H1 (cell line): Measurements from ENCODE around the gene USP54. TPM values are rescaled to one million over a fixed set of nuclear protein-coding genes. Genes with fewer than 3 reads are reported as not detected.

Experiments used
- CTCF ChIA-PET: fragments of 300-600 bp; sonication (Branson Sonifier 250); formaldehyde crosslinking; loops from one replicate; lab custom pipeline; 2021; ENCODE audit not compliant: partially characterized antibody; lab: Charles Lee
- POLR2A ChIA-PET: fragments of 300-600 bp; sonication (Branson Sonifier 250); formaldehyde crosslinking; loops from one replicate; lab custom pipeline; 2021; ENCODE audit warnings: inconsistent platforms; ENCODE audit not compliant: partially characterized antibody; lab: Charles Lee
- DNase-seq, 2 experiments: peaks; one replicate each; pipeline versions ENCODE4 v3.0.0 to v3.0.0-alpha.2; 2010 to 2022; ENCODE audit warnings: low spot score in 2 of 2, low read depth in 1 of 2, mixed read lengths in 1 of 2
- FAIRE-seq: peaks from 2 replicates; lab custom pipeline; 2011; peaks lifted over from hg19 to GRCh38; lab: Jason Lieb, UNC
- H2AFZ ChIP-seq: 2 replicates; pipeline ENCODE4 v1.8.1; 2012; ENCODE audit warnings: low read length, inconsistent platforms
- H2AK5ac ChIP-seq: 2 replicates; pipeline ENCODE4 v1.6.1; 2013; ENCODE audit warnings: low read depth, low read length
- H2BK120ac ChIP-seq: replicated peaks from 2 replicates; pipeline ENCODE3; 2013; ENCODE audit warnings: low read depth, low read length, inconsistent platforms
- H2BK12ac ChIP-seq: 2 replicates; pipeline ENCODE4 v1.6.1; 2013; ENCODE audit warnings: low read depth, low read length
- H2BK15ac ChIP-seq: 2 replicates; pipeline ENCODE4 v1.6.1; 2013; ENCODE audit warnings: low read length
- H2BK20ac ChIP-seq: 2 replicates; pipeline ENCODE4 v1.6.1; 2013; ENCODE audit warnings: low read length
- H2BK5ac ChIP-seq: 2 replicates; pipeline ENCODE4 v1.6.1; 2013; ENCODE audit warnings: low read depth, low read length
- H3K14ac ChIP-seq: 2 replicates; pipeline ENCODE4 v1.6.1; 2013; ENCODE audit warnings: inconsistent platforms; ENCODE audit not compliant: insufficient read length
- H3K18ac ChIP-seq: 2 replicates; pipeline ENCODE4 v1.6.1; 2013; ENCODE audit warnings: low read length; ENCODE audit errors: extremely low read depth
- H3K23ac ChIP-seq: 2 replicates; pipeline ENCODE4 v1.6.1; 2013; ENCODE audit warnings: inconsistent platforms; ENCODE audit not compliant: insufficient read length
- H3K23me2 ChIP-seq: 2 replicates; pipeline ENCODE4 v1.6.1; 2013; ENCODE audit warnings: low read depth, low read length
- H3K27ac ChIP-seq: 2 replicates; pipeline ENCODE4 v1.6.1; 2011; ENCODE audit warnings: low read depth, low read length, inconsistent platforms
- H3K27me3 ChIP-seq, 4 experiments: replicated peaks in 1 of 4; 1 replicate in 1 of 4; 2 replicates in 3 of 4; pipeline versions ENCODE4 v1.6.1 to v1.8.1; 2011 to 2013; ENCODE audit warnings: low read length in 3 of 4, mild to moderate bottlenecking in 3 of 4, inconsistent platforms in 2 of 4, mixed read lengths in 2 of 4, moderate library complexity in 1 of 4; ENCODE audit not compliant: control insufficient read depth in 3 of 4, insufficient read depth in 3 of 4; ENCODE audit errors: extremely low read depth in 1 of 4
- H3K36me3 ChIP-seq, 4 experiments: 2 replicates each; pipeline versions ENCODE4 v1.6.1 to v1.8.1; 2011 to 2013; ENCODE audit warnings: mild to moderate bottlenecking in 4 of 4, low read length in 3 of 4, moderate library complexity in 2 of 4, control low read depth in 1 of 4, inconsistent platforms in 1 of 4; ENCODE audit not compliant: insufficient read depth in 4 of 4, control insufficient read depth in 2 of 4
- H3K4ac ChIP-seq: replicated peaks from 2 replicates; pipeline ENCODE3; 2013; ENCODE audit warnings: low read length, low read depth, mixed read lengths, inconsistent platforms; ENCODE audit not compliant: insufficient read length
- H3K4me1 ChIP-seq, 4 experiments: replicated peaks in 1 of 4; 1 replicate in 1 of 4; 2 replicates in 3 of 4; pipeline versions ENCODE4 v1.6.1 to v1.8.1; 2011 to 2013; ENCODE audit warnings: low read length in 3 of 4, inconsistent platforms in 2 of 4, mixed read lengths in 1 of 4; ENCODE audit not compliant: insufficient read depth in 4 of 4, control insufficient read depth in 3 of 4
- H3K4me2 ChIP-seq, 2 experiments: 2 replicates each; pipeline versions ENCODE4 v1.6.1 to v1.8.1; 2011 to 2013; ENCODE audit warnings: low read depth in 2 of 2, low read length in 2 of 2, control low read depth in 1 of 2, inconsistent platforms in 1 of 2, mild to moderate bottlenecking in 1 of 2; ENCODE audit not compliant: insufficient read depth in 1 of 2
- H3K4me3 ChIP-seq, 4 experiments: fragments of 200-600, 300-600 bp in 1 of 4; sonication (generic), shearing (Covaris generic), sonication (Bioruptor Twin) in 1 of 4; 2 replicates each; pipeline versions ENCODE4 v1.5.1 to v1.8.1; 2011 to 2016; ENCODE audit warnings: low read length in 4 of 4, low read depth in 3 of 4, control low read depth in 2 of 4, inconsistent platforms in 2 of 4, mild to moderate bottlenecking in 2 of 4, mixed read lengths in 1 of 4, moderate library complexity in 1 of 4; ENCODE audit not compliant: insufficient read depth in 2 of 4; ENCODE audit errors: extremely low read depth in 1 of 4
- H3K56ac ChIP-seq: replicated peaks from 2 replicates; pipeline ENCODE3; 2013; ENCODE audit warnings: low read depth, mild to moderate bottlenecking, mixed read lengths, low read length, inconsistent platforms; ENCODE audit not compliant: insufficient read length
- H3K79me1 ChIP-seq: 2 replicates; pipeline ENCODE4 v1.6.1; 2013; ENCODE audit warnings: low read depth, low read length, control low read depth
- H3K79me2 ChIP-seq, 2 experiments: 2 replicates each; pipeline versions ENCODE4 v1.6.1 to v1.8.1; 2012 to 2013; ENCODE audit warnings: low read length in 2 of 2, mild to moderate bottlenecking in 2 of 2, inconsistent platforms in 1 of 2; ENCODE audit not compliant: insufficient read depth in 2 of 2, control insufficient read depth in 1 of 2
- H3K9ac ChIP-seq, 4 experiments: replicated peaks in 1 of 4; 1 replicate in 1 of 4; 2 replicates in 3 of 4; pipeline versions ENCODE4 v1.6.1 to v1.8.1; 2011 to 2013; ENCODE audit warnings: low read depth in 3 of 4, low read length in 3 of 4, control low read depth in 2 of 4, mild to moderate bottlenecking in 2 of 4, moderate library complexity in 2 of 4, inconsistent platforms in 1 of 4; ENCODE audit errors: extremely low read depth in 1 of 4
- H3K9me3 ChIP-seq, 2 experiments: 2 replicates each; pipeline versions ENCODE4 v1.6.1 to v1.8.1; 2012 to 2013; ENCODE audit warnings: mild to moderate bottlenecking in 2 of 2, moderate library complexity in 2 of 2, control low read depth in 1 of 2, inconsistent platforms in 1 of 2, low read depth in 1 of 2, low read length in 1 of 2, mixed read lengths in 1 of 2; ENCODE audit not compliant: insufficient read depth in 2 of 2
- H4K20me1 ChIP-seq, 2 experiments: replicated peaks in 1 of 2; 2 replicates each; pipeline versions ENCODE3 to v1.8.1; 2011 to 2013; ENCODE audit warnings: inconsistent platforms in 2 of 2, low read length in 2 of 2, mild to moderate bottlenecking in 1 of 2; ENCODE audit not compliant: insufficient read depth in 2 of 2, control insufficient read depth in 1 of 2
- H4K5ac ChIP-seq: 2 replicates; pipeline ENCODE4 v1.6.1; 2013; ENCODE audit warnings: low read length, low read depth, mixed read lengths, inconsistent platforms; ENCODE audit not compliant: insufficient read length
- H4K8ac ChIP-seq: 2 replicates; pipeline ENCODE4 v1.8.0; 2013; ENCODE audit warnings: mild to moderate bottlenecking, moderate library complexity, low read length, inconsistent platforms; ENCODE audit not compliant: insufficient read depth; ENCODE audit errors: extremely low read depth
- H4K91ac ChIP-seq: replicated peaks from 2 replicates; pipeline ENCODE3; 2013; ENCODE audit warnings: low read length, mixed read lengths, inconsistent platforms; ENCODE audit not compliant: insufficient read length
- CREB1 ChIP-seq: IDR thresholded peaks from 2 replicates; pipeline ENCODE4 v1.6.1; 2012; ENCODE audit warnings: inconsistent platforms
- CTBP2 ChIP-seq: IDR thresholded peaks from 2 replicates; pipeline ENCODE4 v1.7.0; 2011; ENCODE audit warnings: borderline replicate concordance, mild to moderate bottlenecking, moderate library complexity, mixed read lengths, low read length; ENCODE audit not compliant: insufficient read depth, insufficient read length
- JUN ChIP-seq: IDR thresholded peaks from 2 replicates; pipeline ENCODE4 v1.6.1; 2011; ENCODE audit warnings: low read depth, mild to moderate bottlenecking, improper control_type of control experiment, low read length
- JUND ChIP-seq: IDR thresholded peaks from 2 replicates; pipeline ENCODE4 v1.6.1; 2011; ENCODE audit warnings: mild to moderate bottlenecking, improper control_type of control experiment, low read length
- POLR2A ChIP-seq, 2 experiments: IDR thresholded peaks; 1 replicate in 1 of 2; 2 replicates in 1 of 2; pipeline ENCODE4 v1.6.1; 2011; ENCODE audit warnings: low read depth in 2 of 2, low read length in 2 of 2, mild to moderate bottlenecking in 2 of 2; ENCODE audit errors: control extremely low read depth in 1 of 2
- POLR2AphosphoS5 ChIP-seq: IDR thresholded peaks from 2 replicates; pipeline ENCODE4 v1.6.1; 2011; ENCODE audit warnings: low read depth, low read length
- RNF2 ChIP-seq: fragments of 200-900, 300-1000 bp; sonication (generic); IDR thresholded peaks from 2 replicates; pipeline ENCODE4 v1.7.1; 2016; ENCODE audit warnings: borderline replicate concordance, low read depth, mild to moderate bottlenecking, antibody characterized with exemption, low read length; ENCODE audit not compliant: poor library complexity, severe bottlenecking; ENCODE audit errors: missing control alignments
- SUZ12 ChIP-seq: fragments of 200-600 bp; sonication (generic); IDR thresholded peaks from 2 replicates; pipeline ENCODE4 v1.6.1; 2012; ENCODE audit warnings: mild to moderate bottlenecking, inconsistent platforms, low read length, moderate library complexity, mixed read lengths
- TAF1 ChIP-seq: IDR thresholded peaks from 2 replicates; pipeline ENCODE4 v1.6.1; 2011; ENCODE audit warnings: mild to moderate bottlenecking, low read depth, low read length
- TAF7 ChIP-seq: optimal IDR thresholded peaks from 2 replicates; pipeline ENCODE3; 2011; ENCODE audit warnings: low read depth, mild to moderate bottlenecking, inconsistent platforms, low read length, moderate library complexity, borderline replicate concordance
- TEAD4 ChIP-seq: IDR thresholded peaks from 2 replicates; pipeline ENCODE4 v1.6.1; 2012; ENCODE audit warnings: low read depth, low read length, inconsistent platforms, mixed read lengths
- YY1 ChIP-seq: IDR thresholded peaks from 2 replicates; pipeline ENCODE4 v1.6.1; 2011; ENCODE audit warnings: low read depth, mild to moderate bottlenecking, low read length
- WGBS, 2 experiments: shearing (Covaris generic) in 1 of 2; methylation state at CpG; one replicate each; pipeline versions ENCODE4 v1.1.6 to v1.1.7; 2013 to 2015; ENCODE audit warnings: low lambda C conversion rate in 2 of 2, mixed read lengths in 2 of 2, inconsistent platforms in 1 of 2, low coverage in 1 of 2, missing lambda C conversion rate in 1 of 2; ENCODE audit not compliant: insufficient replicate concordance in 2 of 2, insufficient coverage in 1 of 2, insufficient read length in 1 of 2; ENCODE audit errors: extremely low coverage in 1 of 2, missing lambda C conversion rate in 1 of 2; 5-methylcytosine and 5-hydroxymethylcytosine counted together
- polyA plus RNA-seq, 7 experiments: library from polyadenylated mRNA; depleted of rRNA in 3 of 7; stranded (reverse) in 5 of 7; unstranded in 2 of 7; fragments of >200 nt in 5 of 7; fragments of 200-250 nt in 2 of 7; gene quantifications; 1 replicate in 5 of 7; 2 replicates in 1 of 7; 4 replicates in 1 of 7; pipeline versions ENCODE4 v1.2.1 to v1.2.3, GENCODE V29; 2011 to 2013; ENCODE audit warnings: missing spikeins in 2 of 7, mixed read lengths in 2 of 7
- total RNA-seq: library from RNA; stranded (reverse); fragmentation: NEBNext Ultra II Directional; extraction: Animal tissue kit (Norgen Biotek cat#: 25700); gene quantifications from 2 replicates; pipeline ENCODE4 v1.2.1, GENCODE V29; 2021

USP54 gene
- total and polyA plus RNA-seq, 2 of the 8 experiments (the other 6 are each of a cell fraction or from before 2014, with no cell fraction given), result 46.2 to 65.6 TPM

- no peak overlapping the region for H2AFZ ChIP-seq
- H2BK120ac ChIP-seq, result no peak overlapping the region
- H2AK5ac ChIP-seq, result no peak overlapping the region
- no peak for TF ChIP-seq CREB1
- TF ChIP-seq POLR2A (IDR thresholded peaks at IDR 0.05; ENCODE audit: control extremely low read depth in 1 of 2, low read depth in 2 of 2, low read length in 2 of 2), result no peak
- no peak for TF ChIP-seq TAF7
- no peak for TF ChIP-seq CTBP2
- TF ChIP-seq JUND, result no peak
- TF ChIP-seq RNF2, result no peak
- no peak for TF ChIP-seq POLR2AphosphoS5
- no peak for TF ChIP-seq YY1
- no peak for TF ChIP-seq TEAD4
- no peak for TF ChIP-seq TAF1
- no peak for TF ChIP-seq SUZ12
- no peak for TF ChIP-seq JUN
- H2BK5ac ChIP-seq, result no peak overlapping the region
- no peaks in the 10 kb centered on the region for H3K9me3 ChIP-seq
- H3K27ac ChIP-seq, result no peak overlapping the region
- WGBS, 2 experiments, result 88% methylated on average over 4 of the region's 4 CpGs; no CpG with 5 or more reads in 1 of the 2 experiments
- FAIRE-seq (no peak), DNase-seq (no peak)
- CTCF ChIA-PET, result interaction anchor here (0.6 to 0.9 kb wide), 2 partner anchors 44 to 653 kb away, joined by 3 to 4 read pairs; no protein-coding TSS in a partner anchor
- no peak overlapping the region for H2BK12ac ChIP-seq
- H3K18ac ChIP-seq, result no peak overlapping the region
- H3K23ac ChIP-seq, result no peak overlapping the region
- POLR2A ChIA-PET, result interaction anchor here (0.6 kb wide), 1 partner anchor 571 kb away, joined by 3 read pairs; no protein-coding TSS in a partner anchor
- H3K14ac ChIP-seq, result no peak overlapping the region
- peaks cover 0 to 2% of the 10 kb centered on the region in 2 experiments for H4K20me1 ChIP-seq
- no peak overlapping the region for H3K56ac ChIP-seq
- no peak overlapping the region for H2BK20ac ChIP-seq
- no peak overlapping the region for H3K9ac ChIP-seq
- H3K27me3 ChIP-seq, result no peaks in the 10 kb centered on the region
- no peak overlapping the region for H3K4ac ChIP-seq
- H4K91ac ChIP-seq, result no peak overlapping the region
- H3K23me2 ChIP-seq, result no peaks in the 10 kb centered on the region
- H3K36me3 ChIP-seq, result peaks cover 0 to 9% (median 2%) of the 10 kb centered on the region in 4 experiments; a peak in 2 of 8 replicates
- H2BK15ac ChIP-seq, result no peak overlapping the region
- H3K4me1 ChIP-seq, result no peaks in the 10 kb centered on the region
- H4K5ac ChIP-seq, result no peak overlapping the region
- H3K79me2 ChIP-seq, result peaks cover 0 to 17% of the 10 kb centered on the region in 2 experiments; a peak in 2 of 4 replicates
- no peak overlapping the region for H3K4me3 ChIP-seq
- H3K79me1 ChIP-seq, result no peaks in the 10 kb centered on the region
- H3K4me2 ChIP-seq, result no peak overlapping the region
- H4K8ac ChIP-seq, result no peak overlapping the region
These were observed 14.8 kb downstream of the USP54 start for GRCh38 chr10:73576178-73576889.
